C4-2B (cell line): ENCODE measurements around the gene FOXN3.

Experiments
- CTCF ChIP-seq: fragments of 450-650 bp; conservative IDR thresholded peaks from 2 replicates; pipeline ENCODE4 v1.5.1; 2017; ENCODE audit warnings: mild to moderate bottlenecking
- ZFX ChIP-seq: fragments of 450-650 bp; IDR thresholded peaks from 2 replicates; pipeline ENCODE4 v1.6.1; 2017

GRCh38 chr14:89247457-89248122, 169.4 kb downstream of the FOXN3 start:
- no peak for TF ChIP-seq CTCF
- TF ChIP-seq ZFX, result no peak
